SU-DHL-6 (cell line): ENCODE results near the gene UBXN4.

Experiments
- H2AFZ ChIP-seq: fragments of 200-600 bp; sonication (generic); 2 replicates; pipeline ENCODE4 v1.6.1; 2014; ENCODE audit warnings: low read depth, mild to moderate bottlenecking, moderate library complexity, mixed read lengths, antibody characterized with exemption, low read length; ENCODE audit not compliant: severe bottlenecking
- H3F3A ChIP-seq: fragments of 200-600 bp; shearing (Covaris generic); 2 replicates; pipeline ENCODE4 v1.6.0; 2016; ENCODE audit warnings: antibody characterized with exemption, mild to moderate bottlenecking; ENCODE audit not compliant: insufficient read depth
- H3K27ac ChIP-seq: fragments of 200-600 bp; sonication (generic); 2 replicates; pipeline ENCODE4 v1.5.1; 2016; ENCODE audit warnings: low read depth, mild to moderate bottlenecking, low read length, moderate library complexity, mixed read lengths
- H3K27me3 ChIP-seq: fragments of 200-600 bp; sonication (generic), shearing (Covaris generic); 2 replicates; pipeline ENCODE4 v1.6.0; 2014; ENCODE audit warnings: mild to moderate bottlenecking, low read length
- H3K36me3 ChIP-seq: fragments of 200-600 bp; sonication (generic); 2 replicates; pipeline ENCODE4 v1.6.1; 2014; ENCODE audit warnings: mild to moderate bottlenecking, low read length, mixed read lengths
- H3K4me2 ChIP-seq: fragments of 300-600, 200-600 bp; shearing (Covaris generic), sonication (generic); 2 replicates; pipeline ENCODE4 v1.6.0; 2014; ENCODE audit warnings: low read length, low read depth, mild to moderate bottlenecking; ENCODE audit not compliant: poor library complexity, severe bottlenecking
- H3K4me3 ChIP-seq: fragments of 200-600 bp; sonication (generic); 2 replicates; pipeline ENCODE4 v1.5.1; 2014; ENCODE audit warnings: antibody characterized with exemption, low read length, mild to moderate bottlenecking, mixed read lengths; ENCODE audit not compliant: insufficient read depth, poor library complexity, severe bottlenecking
- H3K79me2 ChIP-seq: fragments of 200-600 bp; sonication (generic); 2 replicates; pipeline ENCODE4 v1.6.1; 2014; ENCODE audit warnings: mild to moderate bottlenecking, low read length, moderate library complexity; ENCODE audit not compliant: insufficient read depth
- H3K9ac ChIP-seq: fragments of 200-600 bp; sonication (generic); 2 replicates; pipeline ENCODE4 v1.7.0; 2014; ENCODE audit warnings: mild to moderate bottlenecking, low read length
- H3K9me2 ChIP-seq: fragments of 200-600 bp; sonication (generic); replicated peaks from 2 replicates; pipeline ENCODE4 v1.6.1; 2014; ENCODE audit warnings: low read length; ENCODE audit not compliant: insufficient read depth
- H3K9me3 ChIP-seq: fragments of 200-600 bp; sonication (generic); 2 replicates; pipeline ENCODE4 v1.6.1; 2014; ENCODE audit warnings: low read length, mixed read lengths; ENCODE audit not compliant: insufficient read depth
- H4K20me1 ChIP-seq: fragments of 200-600 bp; sonication (generic); 2 replicates; pipeline ENCODE4 v1.6.1; 2014; ENCODE audit warnings: low read depth, mild to moderate bottlenecking, antibody characterized with exemption, low read length, moderate library complexity, mixed read lengths
- EZH2phosphoT487 ChIP-seq: fragments of 200-600 bp; sonication (generic), shearing (Covaris generic); conservative IDR thresholded peaks from 2 replicates; pipeline ENCODE4 v1.6.1; 2018; ENCODE audit warnings: mild to moderate bottlenecking, antibody characterized with exemption, low read length, moderate library complexity, mixed read lengths
- TF ChIP-seq, protein P1 (sequence below): fragments of 200-600 bp; sonication (generic); IDR thresholded peaks from one replicate; pipeline ENCODE4 v1.5.1; 2017; ENCODE audit warnings: antibody characterized with exemption, mild to moderate bottlenecking, low read length, moderate library complexity; ENCODE audit not compliant: insufficient read depth, poor library complexity, severe bottlenecking

UBXN4 gene

DNA sequence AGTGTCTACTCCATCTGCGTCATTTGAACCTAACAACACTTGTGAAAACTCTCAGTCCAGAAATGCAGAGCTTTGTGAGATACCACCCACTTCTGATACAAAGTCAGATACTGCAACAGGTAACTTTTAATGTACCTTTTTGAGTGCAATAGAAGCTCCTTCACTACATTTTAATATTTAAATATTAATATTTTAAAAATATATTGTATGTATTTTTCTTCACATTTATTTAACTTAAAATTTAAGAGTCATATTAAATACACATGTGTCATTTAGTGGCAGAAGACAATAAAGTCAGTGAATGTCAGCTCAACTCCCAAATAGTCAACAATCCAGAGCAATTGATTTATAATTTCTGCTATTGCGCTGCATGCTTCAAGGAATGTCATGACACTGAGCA lies 13.9 kb downstream of the UBXN4 start:
- H3K27me3 ChIP-seq = no peaks in the 10 kb centered on the region
- H3K27ac ChIP-seq = no peak overlapping the region
- no peaks in the 10 kb centered on the region for H3K9me2 ChIP-seq
- no peaks in the 10 kb centered on the region for H4K20me1 ChIP-seq
- peaks cover 61% of the 10 kb centered on the region for H3K36me3 ChIP-seq
- no peak overlapping the region for H2AFZ ChIP-seq
- TF ChIP-seq, protein P1, sequence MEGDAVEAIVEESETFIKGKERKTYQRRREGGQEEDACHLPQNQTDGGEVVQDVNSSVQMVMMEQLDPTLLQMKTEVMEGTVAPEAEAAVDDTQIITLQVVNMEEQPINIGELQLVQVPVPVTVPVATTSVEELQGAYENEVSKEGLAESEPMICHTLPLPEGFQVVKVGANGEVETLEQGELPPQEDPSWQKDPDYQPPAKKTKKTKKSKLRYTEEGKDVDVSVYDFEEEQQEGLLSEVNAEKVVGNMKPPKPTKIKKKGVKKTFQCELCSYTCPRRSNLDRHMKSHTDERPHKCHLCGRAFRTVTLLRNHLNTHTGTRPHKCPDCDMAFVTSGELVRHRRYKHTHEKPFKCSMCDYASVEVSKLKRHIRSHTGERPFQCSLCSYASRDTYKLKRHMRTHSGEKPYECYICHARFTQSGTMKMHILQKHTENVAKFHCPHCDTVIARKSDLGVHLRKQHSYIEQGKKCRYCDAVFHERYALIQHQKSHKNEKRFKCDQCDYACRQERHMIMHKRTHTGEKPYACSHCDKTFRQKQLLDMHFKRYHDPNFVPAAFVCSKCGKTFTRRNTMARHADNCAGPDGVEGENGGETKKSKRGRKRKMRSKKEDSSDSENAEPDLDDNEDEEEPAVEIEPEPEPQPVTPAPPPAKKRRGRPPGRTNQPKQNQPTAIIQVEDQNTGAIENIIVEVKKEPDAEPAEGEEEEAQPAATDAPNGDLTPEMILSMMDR = no peak
- no peak for TF ChIP-seq EZH2phosphoT487
- H3K9me3 ChIP-seq = peaks cover 10% of the 10 kb centered on the region; the same call in 1 of the 2 replicates
- no peak overlapping the region for H3K4me3 ChIP-seq
- 0 out of 2 replicates have a peak, but pooled peaks cover 3% of the 10 kb centered on the region for H3F3A ChIP-seq
- no peaks in the 10 kb centered on the region for H3K79me2 ChIP-seq
- no peak overlapping the region for H3K9ac ChIP-seq
- H3K4me2 ChIP-seq = no peak overlapping the region

DNA sequence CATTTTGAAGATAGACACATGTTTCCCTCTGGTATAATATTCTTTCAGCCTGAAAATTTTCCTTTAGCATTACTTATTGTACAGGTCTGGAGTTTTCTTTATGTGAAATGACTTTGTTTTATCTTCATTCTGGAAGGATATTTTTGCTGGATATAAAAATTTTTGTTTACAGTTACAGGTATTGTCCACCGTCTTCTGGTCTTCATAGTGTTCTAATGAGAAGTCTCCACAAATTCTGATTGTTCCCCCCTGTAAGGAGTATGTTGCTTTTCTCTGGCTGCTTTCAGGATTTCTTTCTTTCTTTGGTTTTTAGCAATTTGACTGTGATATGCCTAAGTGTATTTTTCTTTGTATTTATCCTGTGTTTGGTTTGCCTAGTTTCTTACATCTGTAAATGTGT lies 15.0 kb downstream of the UBXN4 start:
- peaks cover 59% of the 10 kb centered on the region for H3K36me3 ChIP-seq
- H3K4me3 ChIP-seq = no peak overlapping the region
- no peaks in the 10 kb centered on the region for H3K27me3 ChIP-seq
- H3K27ac ChIP-seq = no peak overlapping the region
- no peak overlapping the region for H2AFZ ChIP-seq
- H3K79me2 ChIP-seq = no peaks in the 10 kb centered on the region
- H3K9me2 ChIP-seq = no peaks in the 10 kb centered on the region
- peaks cover 10% of the 10 kb centered on the region; the same call in 1 of the 2 replicates for H3K9me3 ChIP-seq
- H3K4me2 ChIP-seq = no peak overlapping the region
- no peaks in the 10 kb centered on the region for H4K20me1 ChIP-seq
- no peak for TF ChIP-seq EZH2phosphoT487
- TF ChIP-seq, protein P1 = no peak
- H3K9ac ChIP-seq = no peak overlapping the region
- H3F3A ChIP-seq = 0 out of 2 replicates have a peak, but pooled peaks cover 3% of the 10 kb centered on the region

DNA sequence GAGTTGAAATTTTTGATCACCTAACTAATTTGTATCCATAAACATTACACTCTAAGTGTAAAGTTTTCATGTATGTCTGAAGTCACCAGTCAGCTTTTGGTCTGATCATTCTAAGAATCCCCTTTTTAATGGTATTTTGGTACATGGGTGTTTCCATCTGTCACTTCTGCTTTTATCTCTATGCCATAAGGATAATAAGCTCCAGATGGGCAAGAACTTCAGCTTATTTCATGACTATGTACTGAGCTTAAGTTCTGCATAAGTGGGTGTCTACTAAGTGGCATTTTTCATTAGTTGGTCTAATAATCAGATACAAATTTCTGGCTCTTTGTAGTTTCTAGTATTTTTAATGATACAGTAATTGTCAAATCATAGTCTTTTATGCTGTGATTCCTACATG lies 20.4 kb downstream of the UBXN4 start:
- H3K36me3 ChIP-seq = peaks cover 43% of the 10 kb centered on the region
- H3K27ac ChIP-seq = no peak overlapping the region
- H2AFZ ChIP-seq = no peak overlapping the region
- H3K4me2 ChIP-seq = no peak overlapping the region
- 0 out of 2 replicates have a peak, but pooled peaks cover 3% of the 10 kb centered on the region for H3K79me2 ChIP-seq
- H3K4me3 ChIP-seq = no peak overlapping the region
- no peak overlapping the region for H3K9ac ChIP-seq
- H3K9me3 ChIP-seq = peaks cover under 1% of the 10 kb centered on the region; the same call in 1 of the 2 replicates
- H3K9me2 ChIP-seq = no peaks in the 10 kb centered on the region
- no peaks in the 10 kb centered on the region for H4K20me1 ChIP-seq
- H3F3A ChIP-seq = 0 out of 2 replicates have a peak, but pooled peaks cover 3% of the 10 kb centered on the region
- TF ChIP-seq, protein P1 = no peak
- TF ChIP-seq EZH2phosphoT487 = no peak
- H3K27me3 ChIP-seq = no peaks in the 10 kb centered on the region

DNA sequence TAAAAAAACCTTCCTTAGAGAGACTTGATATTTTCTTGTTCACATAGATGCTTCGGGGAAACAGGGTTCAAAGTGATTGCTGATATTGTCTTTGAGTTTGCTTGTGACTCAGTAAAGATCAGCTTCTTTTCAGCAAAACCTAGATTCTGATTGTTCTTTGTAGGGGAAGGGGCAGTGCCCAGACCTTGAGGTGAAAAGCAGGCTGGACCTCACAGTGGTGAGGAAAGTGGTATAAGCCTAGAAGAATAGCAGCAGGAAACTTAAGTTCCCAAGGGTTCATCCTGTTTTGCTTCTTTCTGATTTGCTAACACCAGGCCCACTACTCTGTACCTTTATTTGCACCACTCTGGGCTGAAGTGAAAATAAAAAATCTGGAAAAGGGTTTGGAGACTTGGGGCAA lies 20.9 kb downstream of the UBXN4 start:
- H3K9me2 ChIP-seq = no peaks in the 10 kb centered on the region
- H3K9ac ChIP-seq = no peak overlapping the region
- H4K20me1 ChIP-seq = no peaks in the 10 kb centered on the region
- no peak overlapping the region for H3K4me3 ChIP-seq
- H3K36me3 ChIP-seq = peaks cover 42% of the 10 kb centered on the region
- 0 out of 2 replicates have a peak, but pooled peaks cover 3% of the 10 kb centered on the region for H3F3A ChIP-seq
- H2AFZ ChIP-seq = no peak overlapping the region
- H3K27ac ChIP-seq = no peak overlapping the region
- no peaks in the 10 kb centered on the region for H3K27me3 ChIP-seq
- H3K9me3 ChIP-seq = no peaks in the 10 kb centered on the region; the same call in 1 of the 2 replicates
- TF ChIP-seq EZH2phosphoT487 = no peak
- TF ChIP-seq, protein P1 = no peak
- H3K4me2 ChIP-seq = no peak overlapping the region
- H3K79me2 ChIP-seq = 0 out of 2 replicates have a peak, but pooled peaks cover 3% of the 10 kb centered on the region
